T-cell (primary cell): ENCODE measurements around the gene RPL4. TPM values are rescaled to one million over a fixed set of nuclear protein-coding genes. Genes with fewer than 3 reads are reported as not detected.

Experiments
- ATAC-seq, 4 experiments: fragments of 200-7000 bp in 3 of 4; fragments of 150-1000 bp in 1 of 4; cut with Tn5 transposase; replicated peaks in 1 of 4; 1 replicate in 3 of 4; 2 replicates in 1 of 4; pipeline ENCODE4 v1.10.0; 2021; ENCODE audit warnings: moderate library complexity in 3 of 4, mild to moderate bottlenecking in 2 of 4, moderate number of reproducible peaks in 1 of 4
- CTCF ChIA-PET, 2 donors: fragments of 300-600 bp; sonication (Branson Sonifier 250); formaldehyde crosslinking; loops; one replicate each; lab custom pipeline; 2022; ENCODE audit warnings: antibody characterized with exemption in 2 of 2; lab: Charles Lee
- POLR2A ChIA-PET, 2 donors: fragments of 300-600 bp; sonication (Branson Sonifier 250); formaldehyde crosslinking; loops; one replicate each; lab custom pipeline; 2022; ENCODE audit warnings: antibody characterized with exemption in 2 of 2; lab: Charles Lee
- DNase-seq, 35 experiments: peaks; one replicate each; pipeline versions ENCODE4 v3.0.0 to v3.0.0-alpha.2; 2013 to 2023
- H3K27ac ChIP-seq: one replicate; pipeline ENCODE4 v1.5.1; 2013; ENCODE audit warnings: low read length
- H3K27me3 ChIP-seq, 2 experiments: replicated peaks in 1 of 2; 1 replicate in 1 of 2; 2 replicates in 1 of 2; pipeline versions ENCODE4 v1.6.1 to v1.7.0; 2013; ENCODE audit warnings: low read length in 1 of 2, mixed read lengths in 1 of 2; ENCODE audit not compliant: control insufficient read depth in 2 of 2, insufficient read depth in 2 of 2; ENCODE audit errors: extremely low read depth in 1 of 2
- H3K36me3 ChIP-seq, 2 donors: 1 replicate in 1 of 2; 2 replicates in 1 of 2; pipeline versions ENCODE4 v1.6.1 to v1.7.0; 2013; ENCODE audit warnings: low read length in 1 of 2; ENCODE audit not compliant: control insufficient read depth in 2 of 2, insufficient read depth in 1 of 2; ENCODE audit errors: extremely low read depth in 1 of 2
- H3K4me1 ChIP-seq, 2 experiments: 1 replicate in 1 of 2; 2 replicates in 1 of 2; pipeline versions ENCODE4 v1.6.1 to v1.7.0; 2013; ENCODE audit warnings: low read length in 2 of 2, mixed read lengths in 1 of 2; ENCODE audit not compliant: insufficient read depth in 2 of 2, control insufficient read depth in 1 of 2; ENCODE audit errors: extremely low read depth in 1 of 2
- H3K4me3 ChIP-seq, 2 donors: 1 replicate in 1 of 2; 2 replicates in 1 of 2; pipeline versions ENCODE4 v1.5.1 to v1.7.0; 2013; ENCODE audit warnings: mild to moderate bottlenecking in 2 of 2, low read length in 1 of 2, moderate library complexity in 1 of 2; ENCODE audit not compliant: control insufficient read depth in 1 of 2; ENCODE audit errors: extremely low read depth in 1 of 2
- H3K9me3 ChIP-seq: 2 replicates; pipeline ENCODE4 v1.7.0; 2013
- H3K27ac Mint-ChIP-seq, 2 donors: one replicate each; pipeline ENCODE4 v1.8.0; 2020 to 2021; ENCODE audit warnings: mild to moderate bottlenecking in 2 of 2, mixed read lengths in 2 of 2
- H3K27me3 Mint-ChIP-seq, 2 donors: one replicate each; pipeline ENCODE4 v1.8.0; 2021 to 2022; ENCODE audit warnings: mixed read lengths in 2 of 2
- H3K36me3 Mint-ChIP-seq: one replicate; pipeline ENCODE4 v1.8.0; 2021; ENCODE audit warnings: mixed read lengths
- H3K4me1 Mint-ChIP-seq, 3 donors: one replicate each; pipeline ENCODE4 v1.8.0; 2020 to 2022; ENCODE audit warnings: mixed read lengths in 3 of 3, mild to moderate bottlenecking in 1 of 3
- H3K4me3 Mint-ChIP-seq, 3 donors: one replicate each; pipeline ENCODE4 v1.8.0; 2020 to 2022; ENCODE audit warnings: mild to moderate bottlenecking in 3 of 3, mixed read lengths in 3 of 3, moderate library complexity in 3 of 3
- H3K9me3 Mint-ChIP-seq, 3 donors: one replicate each; pipeline ENCODE4 v1.8.0; 2020 to 2022; ENCODE audit warnings: mixed read lengths in 3 of 3
- WGBS: methylation state at CpG from one replicate; pipeline ENCODE4 v1.1.5; 2013; ENCODE audit warnings: missing lambda C conversion rate; ENCODE audit not compliant: insufficient coverage; 5-methylcytosine and 5-hydroxymethylcytosine counted together
- total RNA-seq, 35 experiments: library from RNA in 6 of 35; stranded (reverse) in 6 of 35; fragments of 120-200 nt in 1 of 35; gene quantifications; one replicate each; pipeline versions ENCODE4 v1.2.1 to v1.2.4 and lab custom pipeline; 2013 to 2026

The RPL4 gene
- total RNA-seq, 5 donors from 2014 or later (not counting 1 experiment from before 2014, with no cell fraction given), result 3,314 to 3,887 (median 3,346) TPM

DNA sequence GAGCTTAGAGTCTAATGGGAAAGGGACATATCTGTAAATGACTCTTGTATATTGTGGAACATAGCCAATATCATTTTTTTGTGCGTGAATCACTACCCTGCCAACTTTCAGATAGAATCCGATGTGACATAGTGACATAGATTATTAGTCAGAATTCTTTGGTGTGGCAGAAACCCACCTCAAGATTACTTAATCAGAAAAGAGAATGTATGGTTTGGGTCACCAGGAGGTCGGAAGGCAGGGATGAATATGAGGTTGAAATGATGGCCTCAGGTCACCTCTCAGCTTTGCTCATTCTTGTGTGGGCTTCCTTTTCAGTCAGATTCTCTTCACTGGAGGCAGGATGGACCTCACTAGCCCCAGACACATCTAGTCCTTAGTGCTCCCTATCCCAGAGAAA, 48.4 kb downstream of the RPL4 start:
- no peaks in the 10 kb centered on the region for H3K27me3 ChIP-seq
- no peak overlapping the region for H3K27ac Mint-ChIP-seq
- no peaks in the 10 kb centered on the region for H3K9me3 Mint-ChIP-seq
- ChIA-PET POLR2A (no interaction called here), CTCF (no interaction called here)
- H3K4me3 Mint-ChIP-seq, result no peak overlapping the region
- no peak overlapping the region for H3K4me3 ChIP-seq
- peaks cover 5 to 13% of the 10 kb centered on the region in 2 donors for H3K36me3 ChIP-seq
- H3K4me1 Mint-ChIP-seq, result peaks cover 19 to 28% (median 21%) of the 10 kb centered on the region in 3 donors
- H3K36me3 Mint-ChIP-seq, result peaks cover 32% of the 10 kb centered on the region
- WGBS, result no CpG with 5 or more reads among the region's 3 CpGs
- no peaks in the 10 kb centered on the region for H3K9me3 ChIP-seq
- H3K27ac ChIP-seq, result no peak overlapping the region
- no peak for DNase-seq
- peaks cover 4 to 9% of the 10 kb centered on the region in 2 experiments for H3K4me1 ChIP-seq
- H3K27me3 Mint-ChIP-seq, result no peaks in the 10 kb centered on the region
- no peak for ATAC-seq

GRCh38 chr15:66454143-66454542, 50.5 kb downstream of the RPL4 start:
- POLR2A ChIA-PET, result no interaction called here
- Mint-ChIP-seq H3K4me3 (no peak overlapping the region), H3K27ac (no peak overlapping the region), H3K27me3 (no peaks in the 10 kb centered on the region), H3K36me3 (peaks cover 26% of the 10 kb centered on the region), H3K9me3 (no peaks in the 10 kb centered on the region), H3K4me1 (peaks cover 9 to 14% (median 10%) of the 10 kb centered on the region in 3 donors)
- no CpG with 5 or more reads among the region's 2 CpGs for WGBS
- Histone ChIP-seq H3K27ac (no peak overlapping the region), H3K4me3 (no peak overlapping the region), H3K4me1 (no peaks in the 10 kb centered on the region), H3K36me3 (peaks cover 5 to 13% of the 10 kb centered on the region in 2 donors), H3K9me3 (no peaks in the 10 kb centered on the region), H3K27me3 (no peaks in the 10 kb centered on the region)
- DNase-seq, result no peak
- ATAC-seq, result no peak
- CTCF ChIA-PET, result no interaction called here

DNA sequence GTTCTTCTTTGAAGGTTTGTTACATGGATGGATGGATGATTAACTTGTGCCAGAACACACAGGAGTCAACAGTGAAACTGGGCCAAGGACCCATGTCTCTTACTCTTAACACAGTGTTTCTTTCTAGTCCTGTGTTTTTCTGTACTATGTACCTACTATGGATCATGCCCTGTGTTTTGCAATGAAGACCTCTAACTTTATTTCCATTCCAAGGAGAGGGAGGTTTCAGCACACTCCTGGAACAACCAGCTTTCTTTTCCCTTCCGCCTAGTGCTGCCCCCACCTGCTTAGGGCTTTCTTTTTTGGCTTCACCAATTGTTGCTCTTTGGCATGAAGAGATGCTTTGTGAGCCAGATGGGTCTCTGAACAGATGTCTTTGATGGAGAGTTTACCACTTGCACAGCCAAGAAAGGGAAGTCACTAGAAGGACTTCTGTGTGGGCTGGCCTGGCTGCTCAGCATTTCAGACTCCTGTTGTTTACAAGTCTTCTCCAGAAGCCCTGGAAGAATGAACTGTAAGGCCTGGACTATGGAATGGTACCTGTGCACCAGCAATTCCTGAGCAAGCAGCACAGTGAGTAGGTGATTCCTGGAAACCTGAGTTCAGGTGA, 51.6 kb downstream of the RPL4 start:
- Histone ChIP-seq H3K4me1 (no peaks in the 10 kb centered on the region), H3K9me3 (no peaks in the 10 kb centered on the region), H3K4me3 (no peak overlapping the region), H3K27me3 (no peaks in the 10 kb centered on the region), H3K27ac (no peak overlapping the region), H3K36me3 (peaks cover 5 to 16% of the 10 kb centered on the region in 2 donors)
- ChIA-PET CTCF (no interaction called here), POLR2A (no interaction called here)
- Mint-ChIP-seq H3K27ac (peak overlapping the region in 1 of 2 donors; percentile 44), H3K27me3 (no peaks in the 10 kb centered on the region), H3K36me3 (peaks cover 31% of the 10 kb centered on the region), H3K4me1 (peaks cover 5 to 7% (median 6%) of the 10 kb centered on the region in 3 donors), H3K4me3 (no peak overlapping the region), H3K9me3 (no peaks in the 10 kb centered on the region)
- ATAC-seq (no peak), DNase-seq (no peak)
- WGBS, result no CpG with 5 or more reads among the region's 1 CpG

DNA sequence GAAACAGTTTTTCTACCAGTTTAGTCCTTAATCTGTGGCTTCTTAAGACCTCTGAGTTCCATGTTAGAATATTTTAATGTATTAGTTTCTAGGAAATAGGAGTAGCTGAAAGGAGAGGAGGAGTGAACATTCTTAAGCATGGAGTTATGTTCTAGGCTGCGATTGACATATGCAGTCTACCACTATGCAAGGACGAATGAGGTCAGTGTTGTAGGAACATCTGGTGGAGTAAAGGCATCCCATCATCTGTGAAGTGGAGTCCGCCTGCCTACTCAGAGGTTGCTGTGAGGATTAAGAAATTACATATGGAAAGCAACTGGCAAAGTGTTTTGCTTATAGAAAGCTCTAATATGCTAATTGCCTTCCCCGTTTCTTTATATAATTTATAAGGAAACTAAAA, 52.2 kb downstream of the RPL4 start:
- no CpG with 5 or more reads among the region's 4 CpGs for WGBS
- peak overlapping the region in 1 of 2 donors; percentile 50 for H3K27ac Mint-ChIP-seq
- H3K4me3 Mint-ChIP-seq, result no peak overlapping the region
- Histone ChIP-seq H3K9me3 (no peaks in the 10 kb centered on the region), H3K4me1 (no peaks in the 10 kb centered on the region), H3K36me3 (peaks cover 5 to 18% of the 10 kb centered on the region in 2 donors), H3K27ac (no peak overlapping the region), H3K27me3 (no peaks in the 10 kb centered on the region), H3K4me3 (no peak overlapping the region)
- CTCF ChIA-PET, result no interaction called here
- DNase-seq, result no peak
- peaks cover 37% of the 10 kb centered on the region for H3K36me3 Mint-ChIP-seq
- no peaks in the 10 kb centered on the region for H3K9me3 Mint-ChIP-seq
- H3K4me1 Mint-ChIP-seq, result peaks cover 5 to 7% (median 6%) of the 10 kb centered on the region in 3 donors
- POLR2A ChIA-PET, result no interaction called here
- no peaks in the 10 kb centered on the region for H3K27me3 Mint-ChIP-seq
- ATAC-seq, result no peak

Other genes starting within 250 kb of the RPL4 start
- 10 to 100 TPM; 29.9 to 36.9 (median 30.2) TPM for gene DIS3L, start 211.3 kb downstream of the RPL4 start, total RNA-seq
- gene TIPIN, start 148.2 kb downstream of the RPL4 start, total RNA-seq, result 1 to 10 TPM; 3.6 to 8.4 (median 6.6) TPM
- 10 to 100 TPM; 38.7 to 62.8 (median 49.4) TPM for gene MAP2K1, start 117.9 kb downstream of the RPL4 start, total RNA-seq
- 10 to 100 TPM; 23.4 to 37.5 (median 34.0) TPM for gene SNAPC5, start 7.1 kb downstream of the RPL4 start, total RNA-seq
- 1 to 10 TPM; 4.9 to 9.2 (median 6.2) TPM for gene ZWILCH, start 471 bp upstream of the RPL4 start, total RNA-seq
- not detected for gene LCTL, start 61.1 kb upstream of the RPL4 start, total RNA-seq
- gene SMAD6, start 197.4 kb upstream of the RPL4 start, total RNA-seq, result under 1 TPM; 0.13 to 0.55 (median 0.33) TPM